Erythroblast (primary cell): ENCODE results near the gene TIPARP.

Experiments
- GATA1 ChIP-seq: IDR thresholded peaks from 2 replicates; pipeline ENCODE4 v1.6.1; 2011; ENCODE audit warnings: low read depth, mild to moderate bottlenecking, control low read depth, low read length, moderate library complexity
- POLR2A ChIP-seq: IDR thresholded peaks from 2 replicates; pipeline ENCODE4 v1.6.1; 2011; ENCODE audit warnings: mild to moderate bottlenecking, low read length

DNA sequence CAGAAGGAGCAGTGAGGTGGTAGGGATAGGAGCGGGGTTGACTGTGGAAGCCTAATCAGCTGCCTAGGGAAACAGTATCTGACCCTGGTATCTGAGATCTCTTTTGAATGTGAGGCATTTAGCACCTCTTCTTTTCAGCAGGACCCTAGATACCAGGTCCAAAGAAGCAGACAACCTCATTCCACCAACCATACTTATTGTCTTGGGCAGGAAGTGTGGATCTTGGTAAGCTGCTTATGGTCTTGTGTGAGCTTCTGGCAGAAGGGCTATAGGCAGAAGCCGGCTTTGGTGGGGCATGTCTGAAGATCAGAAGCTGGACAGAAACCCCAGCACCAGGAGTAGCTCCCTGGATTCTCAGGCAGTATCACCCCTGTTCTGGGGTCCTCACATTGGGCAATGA, 65.6 kb downstream of the TIPARP start:
- no peak for TF ChIP-seq POLR2A
- no peak for TF ChIP-seq GATA1
